ENCODE data around the gene TTC19.

TTC19 gene

DNA sequence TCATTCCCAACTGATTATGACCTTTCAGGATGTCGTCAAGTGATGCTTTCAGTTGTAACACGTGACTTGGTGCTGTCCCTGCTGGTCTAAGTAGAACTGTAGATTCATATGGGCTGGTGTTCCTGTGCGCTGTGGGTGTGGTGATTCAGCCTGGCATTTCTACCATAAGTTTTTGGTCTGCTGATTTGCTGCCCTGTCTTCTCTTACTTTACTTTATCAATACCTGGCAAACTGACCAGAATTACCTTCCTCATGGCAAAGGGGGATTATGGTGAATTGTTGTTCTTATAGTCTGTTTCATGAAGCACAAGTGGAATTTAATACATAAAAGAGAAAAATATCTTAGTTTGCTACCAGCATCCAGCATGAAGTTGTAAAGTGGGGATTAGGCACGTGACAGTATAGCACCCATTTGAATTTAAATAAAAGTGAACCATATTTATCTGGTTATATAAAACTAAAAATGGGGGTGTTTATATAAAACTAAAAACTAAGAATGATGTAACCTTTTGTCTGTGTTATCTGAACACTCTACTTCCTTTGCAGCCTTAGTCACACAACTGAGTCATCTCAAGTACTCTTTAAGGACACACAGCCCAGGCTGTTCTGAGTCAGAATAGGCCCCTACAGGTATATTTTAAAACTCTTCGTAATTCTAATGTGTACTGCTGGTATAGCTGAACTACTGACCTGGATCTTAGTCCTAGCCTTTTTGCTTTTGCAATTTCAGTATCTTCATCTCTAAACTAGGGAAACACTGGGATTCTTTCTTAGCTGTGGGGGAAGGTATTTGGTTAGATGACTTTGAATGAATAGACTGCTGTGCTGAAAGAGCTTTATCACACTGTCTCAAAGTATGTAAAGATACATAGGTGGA lies 28.3 kb downstream of the TTC19 start:
- Histone ChIP-seq H3K4me1 (ENCODE audit: control insufficient read depth, insufficient read depth, low read length, unreplicated experiment) (peaks cover 28% of the 10 kb centered on the region), H3K27me3 (ENCODE audit: insufficient read depth, low read length) (no peaks in the 10 kb centered on the region), H3K4me3 (ENCODE audit: low read depth, low read length) (peak overlapping the region; percentile 26; the same call in 1 of the 2 replicates), H3K27ac (ENCODE audit: low read depth, low read length) (peak overlapping the region; percentile 89), H3K79me2 (ENCODE audit: control insufficient read depth, insufficient read depth, low read length, unreplicated experiment) (peaks cover 3% of the 10 kb centered on the region), H2AFZ (ENCODE audit: low read length, unreplicated experiment) (no peak overlapping the region), H3K36me3 (ENCODE audit: insufficient read depth, low read length) (peaks cover 78% of the 10 kb centered on the region)

DNA sequence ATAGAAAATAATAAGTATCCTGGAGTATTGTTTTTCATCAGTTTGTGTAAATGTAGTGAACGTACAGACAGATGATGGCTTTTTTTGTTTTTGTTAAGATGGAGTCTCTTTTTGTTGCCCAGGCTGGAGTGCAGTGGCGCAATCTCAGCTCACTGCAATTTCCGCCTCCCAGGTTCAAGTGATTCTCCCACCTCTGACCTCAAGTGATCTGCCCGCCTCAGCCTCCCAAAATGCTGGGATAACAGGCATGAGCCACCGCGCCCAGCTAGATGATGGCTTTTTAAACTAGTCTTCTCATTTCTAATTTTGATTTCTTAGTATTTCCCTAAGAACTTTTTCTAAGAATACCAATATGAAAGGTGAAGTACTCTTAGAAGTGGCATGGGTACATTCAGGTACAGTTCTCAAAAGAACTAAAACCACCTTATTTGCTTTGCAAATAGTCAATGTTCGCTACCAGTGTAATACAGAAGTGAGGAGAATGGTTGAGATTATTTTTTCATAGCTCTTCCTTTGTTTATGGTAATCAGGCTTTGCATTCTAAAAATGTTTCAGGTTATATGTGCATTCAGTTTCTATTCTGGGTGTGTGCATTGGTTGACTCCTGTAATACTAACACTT lies 34.2 kb downstream of the TTC19 start:
- Histone ChIP-seq H3K4me1 (ENCODE audit: control insufficient read depth, insufficient read depth, low read length, unreplicated experiment) (peaks cover 20% of the 10 kb centered on the region), H3K27ac (ENCODE audit: low read depth, low read length) (no peak overlapping the region), H3K79me2 (ENCODE audit: control insufficient read depth, insufficient read depth, low read length, unreplicated experiment) (no peaks in the 10 kb centered on the region), H3K36me3 (ENCODE audit: insufficient read depth, low read length) (peaks cover 65% of the 10 kb centered on the region), H3K27me3 (ENCODE audit: insufficient read depth, low read length) (no peaks in the 10 kb centered on the region), H3K4me3 (ENCODE audit: low read depth, low read length) (no peak overlapping the region), H2AFZ (ENCODE audit: low read length, unreplicated experiment) (no peak overlapping the region)

- Histone ChIP-seq H3K4me3 (ENCODE audit: low read depth, low read length) (no peak overlapping the region), H3K79me2 (ENCODE audit: control insufficient read depth, insufficient read depth, low read length, unreplicated experiment) (no peaks in the 10 kb centered on the region), H3K4me1 (ENCODE audit: control insufficient read depth, insufficient read depth, low read length, unreplicated experiment) (peaks cover 10% of the 10 kb centered on the region), H3K36me3 (ENCODE audit: insufficient read depth, low read length) (peaks cover 59% of the 10 kb centered on the region), H3K27ac (ENCODE audit: low read depth, low read length) (no peak overlapping the region), H2AFZ (ENCODE audit: low read length, unreplicated experiment) (no peak overlapping the region), H3K27me3 (ENCODE audit: insufficient read depth, low read length) (no peaks in the 10 kb centered on the region)
Measured at GRCh38 chr17:16036261-16036660, 36.6 kb downstream of the TTC19 start.

DNA sequence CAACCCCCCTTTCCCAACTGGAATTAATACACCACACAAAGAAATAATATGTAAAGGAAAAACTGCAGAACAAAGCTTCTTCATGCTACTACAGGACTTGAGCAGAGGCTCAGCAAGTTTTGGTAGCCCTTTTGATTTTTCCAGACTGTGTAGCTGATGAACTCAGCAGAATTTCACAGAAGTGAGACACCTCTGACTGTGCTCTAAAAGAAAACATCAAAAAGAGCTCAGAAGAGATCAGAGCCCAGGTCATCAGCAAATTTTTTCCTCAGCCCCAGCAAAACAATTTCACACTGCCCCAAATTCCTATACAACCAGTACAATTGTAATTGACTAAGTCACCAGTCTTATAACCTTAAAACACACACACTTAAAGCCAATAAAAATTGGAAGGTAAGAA lies 38.0 kb downstream of the TTC19 start:
- H3K36me3 ChIP-seq (ENCODE audit: insufficient read depth, low read length) = peaks cover 54% of the 10 kb centered on the region
- H2AFZ ChIP-seq (ENCODE audit: low read length, unreplicated experiment) = no peak overlapping the region
- H3K4me1 ChIP-seq (ENCODE audit: control insufficient read depth, insufficient read depth, low read length, unreplicated experiment) = peaks cover 10% of the 10 kb centered on the region
- peak overlapping the region; percentile 44 for H3K27ac ChIP-seq (ENCODE audit: low read depth, low read length)
- no peaks in the 10 kb centered on the region for H3K27me3 ChIP-seq (ENCODE audit: insufficient read depth, low read length)
- H3K4me3 ChIP-seq (ENCODE audit: low read depth, low read length) = no peak overlapping the region
- H3K79me2 ChIP-seq (ENCODE audit: control insufficient read depth, insufficient read depth, low read length, unreplicated experiment) = no peaks in the 10 kb centered on the region

GRCh38 chr17:16040710-16041251 lies 41.2 kb downstream of the TTC19 start:
- H3K36me3 ChIP-seq (ENCODE audit: insufficient read depth, low read length) = peaks cover 48% of the 10 kb centered on the region
- no peaks in the 10 kb centered on the region for H3K27me3 ChIP-seq (ENCODE audit: insufficient read depth, low read length)
- no peak overlapping the region for H3K4me3 ChIP-seq (ENCODE audit: low read depth, low read length)
- H3K4me1 ChIP-seq (ENCODE audit: control insufficient read depth, insufficient read depth, low read length, unreplicated experiment) = peaks cover 10% of the 10 kb centered on the region
- H3K27ac ChIP-seq (ENCODE audit: low read depth, low read length) = no peak overlapping the region
- no peak overlapping the region for H2AFZ ChIP-seq (ENCODE audit: low read length, unreplicated experiment)
- H3K79me2 ChIP-seq (ENCODE audit: control insufficient read depth, insufficient read depth, low read length, unreplicated experiment) = no peaks in the 10 kb centered on the region

DNA sequence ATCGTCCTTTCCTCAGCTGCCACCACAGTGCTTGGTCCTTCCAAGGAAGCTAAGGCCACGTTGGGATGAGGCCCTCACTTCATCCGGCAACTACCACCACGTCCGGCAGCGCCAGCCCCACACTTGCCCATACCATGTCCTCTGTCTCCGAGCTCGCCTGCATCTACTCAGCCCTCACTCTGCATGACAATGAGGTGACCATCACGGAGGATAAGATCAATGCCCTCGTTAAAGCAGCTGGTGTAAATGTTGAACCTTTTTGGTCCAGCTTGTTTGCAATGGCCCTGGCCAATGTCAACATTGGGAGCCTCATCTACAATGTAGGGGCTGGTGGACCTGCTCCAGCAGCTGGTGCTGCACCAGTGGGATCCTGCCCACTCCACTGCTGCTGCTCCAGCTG lies 44.9 kb downstream of the TTC19 start:
- Histone ChIP-seq H3K27ac (ENCODE audit: low read depth, low read length) (no peak overlapping the region), H3K27me3 (ENCODE audit: insufficient read depth, low read length) (no peaks in the 10 kb centered on the region), H3K4me1 (ENCODE audit: control insufficient read depth, insufficient read depth, low read length, unreplicated experiment) (no peaks in the 10 kb centered on the region), H3K4me3 (ENCODE audit: low read depth, low read length) (no peak overlapping the region), H3K36me3 (ENCODE audit: insufficient read depth, low read length) (peaks cover 36% of the 10 kb centered on the region), H3K79me2 (ENCODE audit: control insufficient read depth, insufficient read depth, low read length, unreplicated experiment) (peaks cover 2% of the 10 kb centered on the region), H2AFZ (ENCODE audit: low read length, unreplicated experiment) (no peak overlapping the region)

DNA sequence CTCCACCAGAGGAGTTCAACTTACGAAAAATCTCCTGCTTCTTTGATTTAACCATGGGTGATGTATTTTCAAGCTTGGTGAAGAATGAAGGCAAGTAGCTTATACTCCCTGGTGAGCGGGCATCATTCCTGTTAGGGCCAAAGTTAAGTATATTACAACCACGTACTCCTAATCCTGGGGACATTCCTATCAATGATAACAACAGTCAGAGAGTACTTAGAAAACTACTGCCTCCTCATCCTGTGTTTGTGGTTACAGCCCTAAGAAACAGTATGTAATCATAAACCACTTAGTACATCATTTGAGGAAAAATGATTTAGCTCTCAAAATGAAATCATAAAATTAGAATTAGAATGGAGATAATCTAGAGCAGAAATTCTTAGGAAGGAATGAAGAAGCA lies 47.3 kb downstream of the TTC19 start:
- Histone ChIP-seq H3K4me1 (ENCODE audit: control insufficient read depth, insufficient read depth, low read length, unreplicated experiment) (no peaks in the 10 kb centered on the region), H2AFZ (ENCODE audit: low read length, unreplicated experiment) (no peak overlapping the region), H3K27me3 (ENCODE audit: insufficient read depth, low read length) (no peaks in the 10 kb centered on the region), H3K4me3 (ENCODE audit: low read depth, low read length) (no peak overlapping the region), H3K36me3 (ENCODE audit: insufficient read depth, low read length) (peaks cover 27% of the 10 kb centered on the region), H3K27ac (ENCODE audit: low read depth, low read length) (no peak overlapping the region), H3K79me2 (ENCODE audit: control insufficient read depth, insufficient read depth, low read length, unreplicated experiment) (peaks cover 2% of the 10 kb centered on the region)

DNA sequence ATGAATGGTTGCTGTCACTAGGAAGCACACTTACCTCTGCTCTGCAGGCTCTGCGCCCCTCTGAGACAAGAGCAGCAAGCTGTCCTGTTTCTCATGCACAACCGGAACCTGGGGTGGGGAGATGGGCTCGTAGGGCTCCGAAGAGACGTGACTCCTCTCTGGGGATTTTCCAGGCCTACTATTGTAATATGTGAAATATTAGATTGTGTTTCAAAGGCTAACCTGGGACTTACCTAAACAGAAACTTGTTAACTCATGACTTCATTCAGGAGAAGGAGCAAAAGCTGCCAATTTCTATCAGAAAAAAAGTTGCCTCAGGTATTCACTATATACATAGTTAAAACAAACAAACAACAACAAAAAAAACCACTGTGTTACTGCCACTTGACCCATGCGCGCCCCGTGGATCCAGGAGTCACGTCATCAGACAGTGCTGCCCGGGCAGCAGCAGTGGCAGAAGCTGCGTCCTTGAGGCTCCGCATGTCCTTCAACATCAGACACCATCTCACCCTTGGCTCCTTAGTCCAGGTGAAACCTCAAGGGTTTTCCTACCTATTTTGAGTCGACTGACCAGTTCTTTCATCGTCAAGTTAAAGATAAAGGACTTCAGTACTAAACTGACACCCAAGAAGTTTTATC lies 49.3 kb downstream of the TTC19 start:
- Histone ChIP-seq H3K4me3 (ENCODE audit: low read depth, low read length) (no peak overlapping the region), H2AFZ (ENCODE audit: low read length, unreplicated experiment) (no peak overlapping the region), H3K4me1 (ENCODE audit: control insufficient read depth, insufficient read depth, low read length, unreplicated experiment) (peaks cover 6% of the 10 kb centered on the region), H3K36me3 (ENCODE audit: insufficient read depth, low read length) (peaks cover 26% of the 10 kb centered on the region), H3K27me3 (ENCODE audit: insufficient read depth, low read length) (no peaks in the 10 kb centered on the region), H3K79me2 (ENCODE audit: control insufficient read depth, insufficient read depth, low read length, unreplicated experiment) (peaks cover 5% of the 10 kb centered on the region), H3K27ac (ENCODE audit: low read depth, low read length) (no peak overlapping the region)

DNA sequence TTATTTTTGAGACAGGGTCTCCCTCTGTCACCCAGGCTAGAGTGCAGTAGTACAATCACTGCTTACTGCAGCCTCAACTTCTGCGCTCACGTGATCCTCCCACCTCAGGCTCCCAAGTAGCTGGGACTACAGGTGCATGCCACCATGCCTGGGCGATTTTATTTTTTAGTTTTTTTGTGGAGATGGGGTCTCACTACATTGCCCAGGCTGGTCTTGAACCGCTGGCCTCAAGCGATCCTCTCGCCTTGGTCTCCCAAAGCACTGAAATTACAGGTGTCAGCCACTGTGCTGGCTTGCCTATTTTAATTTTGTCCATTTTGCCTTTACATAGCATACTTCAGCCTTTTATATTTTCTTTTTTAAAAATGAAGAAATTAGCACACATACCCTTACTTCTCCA lies 51.2 kb downstream of the TTC19 start:
- Histone ChIP-seq H3K4me3 (ENCODE audit: low read depth, low read length) (no peak overlapping the region), H3K79me2 (ENCODE audit: control insufficient read depth, insufficient read depth, low read length, unreplicated experiment) (peaks cover 5% of the 10 kb centered on the region), H3K36me3 (ENCODE audit: insufficient read depth, low read length) (peaks cover 33% of the 10 kb centered on the region), H3K4me1 (ENCODE audit: control insufficient read depth, insufficient read depth, low read length, unreplicated experiment) (peaks cover 6% of the 10 kb centered on the region), H3K27me3 (ENCODE audit: insufficient read depth, low read length) (no peaks in the 10 kb centered on the region), H2AFZ (ENCODE audit: low read length, unreplicated experiment) (no peak overlapping the region), H3K27ac (ENCODE audit: low read depth, low read length) (no peak overlapping the region)

DNA sequence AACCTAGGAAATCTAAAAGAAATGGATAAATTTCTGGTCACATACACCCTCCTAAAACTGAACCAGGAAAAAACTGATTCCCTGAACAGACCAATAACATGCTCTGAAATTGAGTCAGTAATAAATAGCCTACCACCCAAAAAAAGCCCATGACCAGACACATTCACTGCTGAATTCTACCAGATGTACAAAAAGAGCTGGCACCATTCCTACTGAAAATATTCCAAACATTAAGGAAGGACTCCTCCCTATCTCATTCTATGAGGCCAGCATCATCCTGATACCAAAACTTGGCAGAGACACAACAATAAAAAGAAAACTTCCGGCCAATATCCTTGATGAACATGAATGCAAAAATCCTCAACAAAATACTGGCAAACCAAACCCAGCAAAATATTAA lies 52.9 kb downstream of the TTC19 start:
- Histone ChIP-seq H3K27me3 (ENCODE audit: insufficient read depth, low read length) (no peaks in the 10 kb centered on the region), H3K4me1 (ENCODE audit: control insufficient read depth, insufficient read depth, low read length, unreplicated experiment) (peaks cover 6% of the 10 kb centered on the region), H3K79me2 (ENCODE audit: control insufficient read depth, insufficient read depth, low read length, unreplicated experiment) (peaks cover 5% of the 10 kb centered on the region), H3K36me3 (ENCODE audit: insufficient read depth, low read length) (peaks cover 34% of the 10 kb centered on the region), H2AFZ (ENCODE audit: low read length, unreplicated experiment) (no peak overlapping the region), H3K27ac (ENCODE audit: low read depth, low read length) (no peak overlapping the region), H3K4me3 (ENCODE audit: low read depth, low read length) (no peak overlapping the region)

All from ACC112 (cell line).